Measurements from ENCODE around the gene TCF12.
A peak's percentile ranks its signal among the peaks of the same experiment; 100 is the strongest.

The TCF12 gene

DNA sequence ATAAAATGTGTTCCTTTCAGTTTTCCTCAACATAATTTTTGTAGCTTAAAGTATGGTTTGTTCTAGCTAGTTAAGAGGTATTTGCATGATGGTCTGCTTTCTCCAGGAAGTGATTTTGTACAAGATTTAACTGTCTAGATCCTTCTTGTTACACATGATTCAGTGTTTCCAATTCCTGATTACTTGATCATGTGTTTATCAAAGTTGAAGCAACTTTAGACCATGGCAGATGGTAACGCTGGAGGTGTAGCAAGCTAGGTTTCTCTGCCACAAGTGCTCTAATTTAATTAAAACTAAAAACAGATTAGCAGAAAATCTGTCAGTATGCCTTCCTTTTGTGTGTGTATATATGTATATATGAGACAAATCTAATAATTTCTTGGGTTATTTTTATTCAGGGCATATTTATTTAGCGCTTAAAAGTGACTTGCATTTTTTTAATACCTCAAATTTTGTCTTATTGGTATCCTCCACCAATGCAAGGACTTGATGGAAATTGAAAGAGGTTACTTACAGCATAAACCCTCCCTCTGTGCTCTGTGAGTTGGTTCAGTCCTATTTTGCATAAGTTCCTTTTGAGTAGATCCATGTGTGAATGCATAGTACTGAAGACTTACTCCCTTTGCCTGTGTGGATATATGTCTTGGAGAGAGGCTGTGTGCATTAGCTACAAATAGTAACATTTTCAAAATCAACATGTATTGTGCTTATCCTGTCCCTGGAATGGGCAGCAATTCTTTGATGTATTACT, 300.6 kb downstream of the TCF12 start:
- DNase-seq (no peak), ATAC-seq (peak; percentile 55)

DNA sequence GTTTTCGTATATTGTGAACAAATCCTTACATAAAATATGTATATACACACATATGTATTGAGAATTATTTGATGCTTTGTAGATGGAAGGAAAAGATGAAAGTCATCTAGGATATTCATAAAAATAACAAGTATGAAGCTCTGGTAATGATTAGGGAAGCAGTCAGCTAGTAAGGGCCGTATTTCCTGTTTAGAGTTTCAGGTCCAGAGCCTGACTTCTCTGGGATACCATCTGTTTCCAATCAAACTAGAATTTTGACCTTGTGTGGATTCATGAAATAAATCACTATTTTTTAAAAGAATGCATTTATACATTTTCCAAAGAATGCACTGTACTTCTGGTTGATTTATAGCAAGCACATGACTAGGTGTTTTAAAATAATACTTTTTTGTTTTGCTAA, 301.8 kb downstream of the TCF12 start:
- DNase-seq, result no peak
- no peak for ATAC-seq

DNA sequence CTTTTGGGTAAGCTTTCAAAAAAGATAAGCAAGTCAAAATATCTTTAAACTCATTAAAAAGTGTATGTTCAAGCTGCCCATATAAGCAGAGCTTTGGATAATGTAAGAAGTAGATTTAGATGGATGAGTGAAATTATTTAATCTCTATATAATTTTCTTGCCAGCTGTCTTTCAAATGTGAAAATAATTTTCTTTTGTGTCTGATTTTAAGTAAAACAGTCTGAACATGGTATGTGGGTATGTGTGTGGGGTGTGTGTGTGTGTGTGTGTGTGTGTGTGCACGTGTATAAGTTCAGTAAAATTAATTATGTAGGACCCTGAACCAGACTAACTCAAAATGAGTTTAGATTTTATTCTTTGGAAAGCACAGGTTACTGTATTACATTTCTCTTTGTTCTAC, 302.7 kb downstream of the TCF12 start:
- ATAC-seq, result no peak
- DNase-seq, result no peak

DNA sequence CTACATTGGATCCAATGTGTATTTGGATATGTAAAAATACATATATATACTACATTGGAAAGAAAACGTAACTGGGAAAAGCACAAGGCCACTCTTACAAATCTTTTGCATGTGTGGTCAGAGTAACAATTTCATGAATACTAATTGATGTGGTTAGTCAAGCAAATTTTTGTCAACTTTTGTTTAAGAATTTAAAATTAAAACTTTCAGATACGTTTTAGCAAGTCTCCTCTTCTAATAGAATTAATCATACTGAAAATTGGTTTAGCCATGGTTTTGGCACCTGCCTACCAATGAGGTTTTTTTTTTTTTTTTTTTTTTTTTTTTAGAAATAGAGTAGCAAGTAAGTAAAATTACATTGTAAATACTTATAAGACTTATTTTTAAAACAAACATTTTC, 304.9 kb downstream of the TCF12 start:
- no peak for DNase-seq
- ATAC-seq, result no peak

DNA sequence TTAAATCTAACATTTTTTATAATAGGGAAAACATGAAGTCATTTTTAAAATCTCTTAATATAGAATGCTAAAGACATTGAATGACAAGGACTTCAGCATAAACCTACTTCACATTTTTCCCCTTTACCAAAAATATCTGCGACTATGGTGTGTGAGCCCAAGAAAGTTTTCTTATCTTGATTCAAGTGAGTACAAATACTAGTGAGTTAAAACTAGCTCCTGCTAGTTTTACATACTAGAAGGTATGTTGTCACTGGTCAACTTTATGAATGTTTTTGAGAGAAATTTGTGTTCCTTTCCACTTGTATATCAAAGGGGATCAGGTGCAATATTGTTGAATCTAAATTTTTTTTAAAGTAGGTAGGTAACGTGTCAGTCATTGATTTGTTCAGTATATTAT, 305.4 kb downstream of the TCF12 start:
- DNase-seq (no peak), ATAC-seq (no peak)

DNA sequence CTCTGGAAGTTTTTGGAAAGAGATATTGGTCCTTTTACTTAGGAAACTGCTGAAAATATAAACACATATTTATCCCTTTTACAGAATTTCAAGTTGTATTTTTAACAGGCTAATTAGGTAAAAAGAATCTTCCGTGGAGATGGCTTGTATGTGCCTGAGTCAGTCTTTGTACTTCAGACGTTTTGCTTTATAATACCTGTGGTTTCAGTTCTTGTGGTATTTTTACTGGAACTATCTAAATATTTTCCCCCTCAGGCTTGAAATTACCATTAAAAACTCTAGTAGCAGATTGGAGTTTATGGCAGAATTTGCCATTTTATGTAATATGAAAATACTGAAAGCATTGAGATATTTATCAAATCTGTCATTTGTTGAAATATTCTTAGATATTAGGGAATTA, 306.2 kb downstream of the TCF12 start:
- ATAC-seq, result no peak
- no peak for DNase-seq

DNA sequence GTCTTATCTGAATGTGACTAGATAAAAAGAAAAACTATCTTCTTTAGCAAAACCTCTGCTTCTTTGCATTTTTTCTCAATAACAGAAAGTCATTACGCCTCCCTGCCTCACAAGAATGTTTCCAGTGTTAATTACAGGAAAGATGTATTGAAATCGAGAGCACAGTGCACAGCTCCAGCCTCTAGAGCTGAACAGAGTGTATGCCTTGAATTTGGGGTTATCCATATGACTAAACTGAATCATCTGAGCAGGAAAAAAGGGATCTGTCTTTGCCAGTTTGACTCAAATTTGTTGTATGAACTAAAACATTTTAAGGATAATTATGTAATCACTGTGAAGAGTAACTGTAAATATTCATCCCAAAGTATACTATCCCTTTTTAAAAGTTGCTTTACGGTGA, 308.7 kb downstream of the TCF12 start:
- ATAC-seq (no peak), DNase-seq (no peak)

DNA sequence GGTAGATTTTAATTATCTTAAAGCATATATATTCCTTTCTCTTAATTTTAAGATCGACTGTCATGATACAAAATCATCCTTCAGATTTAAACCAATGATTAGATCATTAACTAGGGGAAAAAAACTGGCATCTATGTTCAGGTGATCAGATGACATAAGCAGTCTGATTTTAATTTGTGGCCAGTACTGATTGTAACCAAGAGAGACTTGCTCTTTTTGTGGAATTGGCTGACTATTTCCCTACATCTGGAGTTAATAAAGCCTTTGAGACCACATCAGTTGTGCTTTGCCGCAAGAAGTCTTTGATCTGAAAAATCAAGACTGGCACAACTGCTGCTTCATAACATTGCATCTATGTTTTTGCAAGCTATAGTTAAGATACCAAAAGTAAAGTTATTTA, 309.5 kb downstream of the TCF12 start:
- no peak for ATAC-seq
- DNase-seq, result no peak

DNA sequence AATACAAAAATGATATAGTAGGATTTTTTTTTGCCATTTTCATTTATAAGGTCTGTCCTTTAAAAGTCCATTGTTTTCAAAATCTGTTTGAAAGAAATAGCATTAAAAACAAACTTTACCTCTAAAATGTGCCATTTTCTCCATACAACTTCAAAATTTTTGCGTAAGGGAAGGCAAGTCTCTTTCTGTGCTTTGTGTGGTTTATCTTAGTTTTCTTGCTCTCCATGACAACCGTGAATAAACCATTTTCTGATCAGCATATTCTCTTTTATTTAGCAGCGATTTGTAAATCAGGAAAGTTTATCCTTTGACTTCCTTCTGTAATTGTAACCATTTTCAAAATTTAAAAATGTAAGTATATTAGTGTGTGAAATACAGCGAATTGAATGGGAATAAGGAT, 310.0 kb downstream of the TCF12 start:
- no peak for DNase-seq
- no peak for ATAC-seq

DNA sequence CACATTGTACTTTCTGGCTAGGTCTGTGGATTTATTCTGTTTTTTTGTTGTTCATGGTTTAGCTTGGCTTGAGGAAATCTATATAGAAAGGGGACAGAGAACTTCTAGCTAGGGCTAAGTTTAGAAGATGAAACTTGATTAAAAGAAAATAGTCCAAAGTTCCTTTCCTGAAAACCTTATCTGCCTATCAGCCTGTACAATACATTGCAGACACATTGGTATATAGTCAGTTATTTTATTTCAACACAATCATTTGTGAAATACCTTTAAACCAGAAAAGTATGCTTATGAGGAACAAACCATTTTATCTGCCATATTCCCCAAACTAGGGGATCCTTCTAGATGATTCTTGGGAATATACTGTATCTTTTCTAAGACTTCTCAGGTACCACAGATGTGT, 310.6 kb downstream of the TCF12 start:
- ATAC-seq, result no peak
- DNase-seq, result no peak

DNA sequence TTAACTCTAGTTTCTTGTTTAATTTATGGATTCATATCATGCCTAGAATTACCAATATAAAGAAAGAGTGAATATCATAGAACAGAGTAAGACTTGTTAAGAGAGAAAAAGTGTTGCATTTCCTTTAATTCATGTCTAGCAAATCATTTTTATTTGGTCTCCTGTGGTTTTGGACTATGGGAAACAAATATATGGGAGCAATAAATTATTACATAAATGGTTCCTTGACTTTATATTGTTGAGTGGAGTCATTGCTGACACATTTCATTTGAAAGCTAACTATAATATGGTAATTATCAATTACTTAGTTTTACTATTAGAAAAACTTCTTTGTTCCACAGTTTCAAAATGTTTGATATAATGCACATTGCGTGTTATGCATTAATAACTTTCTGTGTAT, 313.1 kb downstream of the TCF12 start:
- no peak for ATAC-seq
- DNase-seq, result no peak

DNA sequence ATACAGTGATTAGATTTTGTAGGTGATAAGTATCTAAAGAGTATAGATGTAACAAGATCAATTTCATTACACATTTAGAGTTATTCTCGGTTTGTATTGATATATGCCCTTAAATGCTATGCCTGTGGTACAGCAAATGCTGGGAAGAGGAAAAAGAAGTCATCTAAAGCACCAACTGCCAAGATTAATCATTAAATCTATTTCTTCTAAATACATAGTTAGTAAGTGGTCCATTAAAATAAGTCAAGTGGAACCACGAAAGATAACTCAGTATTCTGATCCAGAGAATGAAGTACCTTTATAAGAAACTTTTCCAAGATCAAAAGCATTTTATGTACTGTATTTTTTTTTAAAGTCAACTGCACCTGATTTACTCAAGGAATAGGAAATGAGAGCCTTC, 315.7 kb downstream of the TCF12 start:
- ATAC-seq, result no peak

DNA sequence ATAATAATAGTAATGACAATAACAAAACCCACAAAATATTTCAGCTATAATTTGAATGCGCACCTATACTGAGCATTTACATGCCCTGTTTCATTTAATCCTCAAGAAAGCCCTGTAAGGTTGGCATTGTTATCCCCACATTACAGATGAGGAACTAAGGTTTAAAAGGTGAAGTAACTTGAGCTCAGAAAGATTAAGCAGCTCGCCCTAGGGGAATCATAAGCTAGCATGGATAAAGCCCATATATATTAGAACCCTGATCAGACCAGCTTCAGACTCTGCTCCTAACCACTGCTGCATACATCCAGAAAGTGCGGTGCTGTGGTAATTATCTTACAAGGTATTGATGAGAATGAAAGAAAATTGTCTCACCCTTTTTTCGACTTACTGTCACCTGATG, 316.7 kb downstream of the TCF12 start:
- no peak for DNase-seq
- ATAC-seq, result no peak

More for the DNA sequence above, 315.7 kb downstream of the TCF12 start:
- no peak for DNase-seq

DNA sequence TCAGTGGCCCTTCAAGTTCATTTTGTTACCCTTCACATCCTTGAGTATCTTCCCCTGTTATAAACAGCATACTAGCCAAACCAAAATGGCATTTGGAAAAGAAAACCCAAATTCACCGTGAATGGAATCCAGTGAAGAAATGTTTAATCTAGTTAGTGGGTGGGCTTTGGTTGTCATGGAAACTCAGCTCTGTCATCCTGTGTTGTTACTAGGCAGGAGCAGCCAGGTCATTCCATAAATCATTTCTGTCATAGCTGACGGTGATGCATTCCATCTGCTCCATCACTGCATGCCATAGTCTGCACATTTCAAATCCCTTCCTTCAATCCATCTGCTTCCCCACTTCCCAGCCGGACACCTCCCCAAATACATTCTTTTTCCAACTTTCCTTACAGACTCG, 317.4 kb downstream of the TCF12 start:
- ATAC-seq (no peak), DNase-seq (no peak)

DNA sequence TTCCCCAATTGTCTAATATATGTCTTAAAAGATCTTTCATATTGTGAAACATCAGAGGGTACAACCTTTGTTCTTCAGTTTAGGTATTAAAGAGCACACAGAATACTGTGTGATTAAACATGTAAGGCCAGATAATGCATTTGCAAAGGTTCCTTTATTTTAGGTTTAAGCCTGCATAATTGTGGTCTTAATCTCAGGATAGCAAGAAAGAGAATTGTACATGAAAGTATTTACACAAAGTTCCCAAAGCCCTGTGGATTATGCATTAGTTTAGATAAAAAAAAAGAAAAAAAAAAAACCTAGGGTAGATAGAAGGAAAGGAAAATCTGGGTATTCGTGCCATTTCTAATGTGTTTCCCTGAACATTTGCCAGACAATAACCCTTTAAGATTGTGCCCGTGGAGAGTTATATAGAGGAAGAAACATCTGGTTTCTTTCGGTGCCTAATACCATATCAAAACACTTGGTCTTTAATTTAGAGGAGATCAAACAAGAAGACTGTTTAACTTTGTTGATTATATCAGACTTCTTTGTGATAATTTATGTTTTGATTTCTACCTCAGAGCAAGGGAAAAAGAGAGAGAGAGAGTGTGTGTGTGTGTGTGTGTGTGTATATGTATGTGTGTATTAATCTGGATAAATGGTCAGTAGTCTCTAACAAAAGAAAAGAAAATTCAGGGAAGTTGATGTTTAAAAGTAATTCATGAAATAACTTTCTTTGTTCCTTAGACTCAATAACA, 318.3 kb downstream of the TCF12 start:
- ATAC-seq (no peak), DNase-seq (no peak)

DNA sequence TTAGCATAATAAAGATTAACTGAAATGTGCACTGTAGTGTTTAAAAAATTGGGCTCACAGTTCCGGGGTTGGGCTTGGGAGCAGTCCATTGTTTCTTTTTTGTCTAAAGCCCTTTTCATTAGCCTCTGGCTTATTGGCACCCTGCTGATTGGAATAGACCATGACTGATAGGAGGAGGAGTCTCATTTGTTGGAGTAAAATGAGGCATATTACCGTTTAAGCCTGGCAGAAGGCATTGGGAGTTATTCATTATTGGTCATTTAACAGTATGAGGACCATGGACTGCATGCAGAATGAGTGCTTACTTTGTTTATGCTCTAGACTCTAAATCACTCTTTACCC, 318.8 kb downstream of the TCF12 start:
- ATAC-seq (no peak), DNase-seq (no peak)

DNA sequence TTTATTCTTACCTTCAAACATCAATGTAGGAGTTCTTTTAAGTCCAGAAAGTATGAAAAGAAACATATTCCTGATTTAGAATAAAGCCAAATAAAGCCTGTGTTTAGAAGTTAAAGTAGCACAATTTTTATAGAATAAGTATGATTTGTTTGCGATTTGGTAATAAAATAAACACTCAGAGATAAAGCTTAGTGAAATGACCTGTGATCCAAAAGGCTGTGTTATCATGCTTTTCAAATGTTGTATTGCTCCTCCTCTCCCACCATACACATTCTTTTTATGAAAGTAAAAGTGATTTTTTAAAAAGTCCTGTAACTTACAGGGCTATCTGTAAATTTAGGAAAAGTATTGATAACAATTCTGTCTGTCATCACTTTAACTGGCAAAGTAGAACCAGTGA, 319.2 kb downstream of the TCF12 start:
- DNase-seq (no peak), ATAC-seq (no peak)

DNA sequence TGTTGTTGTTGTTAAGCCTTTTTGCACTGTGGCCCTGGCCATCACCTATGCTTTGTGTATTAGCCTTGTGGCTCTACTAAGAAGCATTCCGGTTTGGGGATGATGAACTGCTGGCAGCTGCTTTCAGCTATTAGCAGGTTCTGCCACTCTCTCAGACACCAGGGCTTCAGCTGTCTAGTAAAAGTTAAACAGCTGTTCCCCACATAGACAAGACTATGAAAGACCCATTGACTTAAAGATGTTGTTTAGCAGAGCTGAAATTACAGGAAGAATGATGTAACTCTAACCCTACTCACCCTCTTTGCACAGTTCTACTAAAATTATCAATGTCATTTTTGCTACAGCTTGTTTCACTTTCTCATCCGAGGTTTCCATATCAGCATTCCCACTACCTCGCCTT, 326.7 kb downstream of the TCF12 start:
- ATAC-seq, result no peak
- no peak for DNase-seq

DNA sequence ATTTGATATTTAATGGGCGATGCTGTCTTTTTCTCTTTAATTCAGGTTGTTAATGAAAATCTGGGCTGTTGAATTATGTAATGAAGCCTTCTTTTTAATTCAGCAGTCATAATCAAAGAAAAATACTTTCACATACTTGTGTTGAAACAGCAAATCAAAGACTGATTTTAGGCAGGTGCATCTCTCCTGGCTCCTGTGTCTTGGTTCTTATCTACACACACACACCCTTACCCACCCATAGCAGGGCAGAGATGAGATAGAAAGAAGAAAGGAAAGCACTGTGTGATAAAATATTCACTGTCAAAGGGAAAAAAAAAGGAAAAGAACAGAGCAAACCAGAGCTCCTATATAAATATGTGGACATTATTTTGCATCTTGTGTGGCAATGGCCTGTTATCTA, 327.3 kb downstream of the TCF12 start:
- DNase-seq (no peak), ATAC-seq (no peak)

DNA sequence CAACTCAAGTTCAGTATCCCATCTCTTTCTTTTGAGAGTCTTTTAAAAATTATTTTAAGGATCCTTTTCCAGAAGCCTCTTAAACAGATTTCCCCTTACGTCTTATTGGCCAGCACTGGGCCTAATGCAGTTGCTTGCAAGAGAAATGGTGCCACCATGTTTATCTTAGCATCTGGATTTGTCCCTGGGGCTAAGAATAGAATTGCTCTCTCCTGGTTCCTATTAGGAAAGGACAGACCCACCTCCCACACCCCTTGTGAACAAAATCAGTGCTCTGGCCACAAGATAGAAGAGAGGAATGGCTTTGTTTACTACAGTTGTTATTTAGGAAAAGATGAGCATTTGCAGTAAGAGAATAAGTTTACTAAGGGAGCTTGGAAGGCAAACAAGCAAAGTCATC, 329.6 kb downstream of the TCF12 start:
- no peak for ATAC-seq
- DNase-seq, result no peak

DNA sequence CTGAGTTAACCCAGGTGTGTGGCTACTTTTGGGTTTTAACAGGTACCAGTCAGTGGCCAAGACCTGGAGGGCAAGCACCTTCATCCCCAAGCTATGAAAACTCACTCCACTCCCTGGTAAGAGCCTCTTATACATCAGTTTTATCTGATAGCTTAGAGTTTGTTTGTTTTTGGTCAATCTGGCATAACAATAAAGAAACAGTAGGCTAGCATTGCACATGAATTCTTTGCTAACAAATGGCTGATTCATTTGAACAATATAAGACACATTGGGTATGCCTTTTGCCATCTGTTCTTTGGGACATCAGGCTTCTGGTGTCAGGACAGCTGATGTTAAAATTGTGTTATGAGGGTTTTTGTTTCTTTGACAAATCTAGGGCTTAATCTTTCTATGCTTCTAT, 332.9 kb downstream of the TCF12 start:
- no peak for DNase-seq

DNA sequence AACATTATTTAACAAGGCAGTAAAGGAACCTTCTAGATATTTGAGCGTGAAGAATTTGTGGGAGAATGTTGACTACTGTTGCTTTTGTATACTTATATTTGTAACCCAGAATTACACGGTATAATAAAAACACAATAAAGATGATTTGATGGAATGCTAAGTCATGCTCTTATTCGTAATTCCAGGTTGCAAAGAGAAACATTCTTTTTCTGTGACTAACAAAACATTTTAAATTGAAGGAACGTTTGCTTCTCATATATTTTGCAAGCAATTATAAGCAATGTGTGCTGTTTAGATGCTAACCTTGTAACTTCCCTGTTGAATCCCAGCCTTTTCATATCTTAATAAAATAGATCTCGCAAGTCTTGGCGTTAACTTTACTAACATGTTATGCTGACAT, 333.5 kb downstream of the TCF12 start:
- ATAC-seq (no peak), DNase-seq (no peak)

More for the DNA sequence above, 332.9 kb downstream of the TCF12 start:
- no peak for ATAC-seq

DNA sequence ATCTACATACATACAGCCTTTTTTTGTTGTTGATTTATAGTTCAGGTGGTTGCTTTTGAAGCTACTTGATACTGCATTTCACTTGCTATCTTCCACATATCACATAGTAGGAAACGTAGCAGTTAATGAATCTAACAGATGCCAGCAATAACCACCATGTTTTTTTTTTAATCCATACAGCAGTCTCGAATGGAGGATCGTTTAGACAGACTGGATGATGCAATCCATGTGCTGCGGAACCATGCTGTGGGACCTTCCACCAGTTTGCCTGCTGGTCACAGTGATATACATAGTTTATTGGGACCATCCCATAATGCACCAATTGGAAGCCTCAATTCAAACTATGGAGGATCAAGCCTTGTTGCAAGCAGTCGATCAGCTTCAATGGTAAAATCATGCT, 334.6 kb downstream of the TCF12 start:
- DNase-seq, result no peak
- no peak for ATAC-seq

DNA sequence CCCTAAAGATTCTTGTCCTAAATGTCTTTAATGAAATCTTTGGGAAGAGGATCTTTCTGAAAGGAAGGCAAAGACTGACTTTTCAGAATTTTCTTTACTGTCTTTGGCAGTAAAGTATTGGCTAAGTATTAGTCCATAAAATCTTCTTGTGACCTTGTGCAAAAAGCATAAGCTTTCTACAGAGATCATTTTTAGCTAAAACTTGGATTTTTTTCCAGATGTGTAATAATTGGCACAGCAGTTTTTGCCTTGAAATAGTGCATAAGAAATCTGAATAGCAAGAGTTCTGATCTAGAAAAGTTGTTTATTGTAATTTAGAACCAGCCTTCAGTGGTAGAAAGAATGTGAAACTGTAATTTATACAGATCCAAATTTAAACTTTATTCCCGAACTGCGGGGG, 335.1 kb downstream of the TCF12 start:
- DNase-seq (no peak), ATAC-seq (no peak)
